Stomach (tissue), 9 donors: Measurements from ENCODE around the gene AGBL4. TPM values are rescaled to one million over a fixed set of nuclear protein-coding genes. Genes with fewer than 3 reads are reported as not detected.
A peak's percentile ranks its signal among the peaks of the same experiment; 100 is the strongest.

Experiments
- DNase-seq, 2 donors: peaks; one replicate each; pipeline versions ENCODE4 v3.0.0 to v3.0.0-alpha.2; 2013 to 2019
- H3K27ac ChIP-seq, 5 donors: fragments of 200-600 bp in 4 of 5; sonication (generic) in 4 of 5; one replicate each; pipeline ENCODE4 v1.5.1; 2013 to 2019; ENCODE audit warnings: mild to moderate bottlenecking in 1 of 5, moderate library complexity in 1 of 5
- H3K27me3 ChIP-seq, 3 donors: fragments of 200-600 bp; sonication (generic); one replicate each; pipeline ENCODE4 v1.5.1; 2017 to 2019; ENCODE audit warnings: mixed run types in 1 of 3
- H3K36me3 ChIP-seq, 4 donors: fragments of 200-600 bp; sonication (generic); 1 replicate in 3 of 4; 2 replicates in 1 of 4; pipeline ENCODE4 v1.5.1; 2016 to 2019
- H3K4me1 ChIP-seq, 4 donors: fragments of 200-600 bp; sonication (generic); one replicate each; pipeline ENCODE4 v1.5.1; 2016 to 2019
- H3K4me3 ChIP-seq, 4 donors: fragments of 200-600 bp; sonication (generic) in 3 of 4; one replicate each; pipeline ENCODE4 v1.5.1; 2016 to 2019; ENCODE audit warnings: mild to moderate bottlenecking in 1 of 4
- H3K9me3 ChIP-seq, 4 donors: fragments of 200-600 bp; sonication (generic); one replicate each; pipeline ENCODE4 v1.5.1; 2016 to 2019
- EP300 ChIP-seq: sonication (generic); formaldehyde crosslinking; IDR thresholded peaks from one replicate; pipeline ENCODE4 v1.6.1; 2017; ENCODE audit warnings: antibody characterized with exemption
- POLR2A ChIP-seq, 4 donors: fragments of 450-650 bp; IDR thresholded peaks; one replicate each; pipeline ENCODE4 v1.6.1; 2016; ENCODE audit warnings: antibody characterized with exemption in 4 of 4, control low read depth in 2 of 4, mild to moderate bottlenecking in 1 of 4, moderate library complexity in 1 of 4
- POLR2AphosphoS5 ChIP-seq, 3 donors: sonication (generic); formaldehyde crosslinking; IDR thresholded peaks; one replicate each; pipeline ENCODE4 v1.6.1; 2016; ENCODE audit warnings: antibody characterized with exemption in 3 of 3
- WGBS, 5 donors: extraction: QIAGEN DNeasy Blood & Tissue Kit in 3 of 5; methylation state at CpG; one replicate each; pipeline versions ENCODE4 v1.1.5 to v1.1.7; 2013 to 2018; 5-methylcytosine and 5-hydroxymethylcytosine counted together
- intact Hi-C: fragments of 100-400 bp; cut with DNase I; formaldehyde crosslinking; loops from one replicate; pipeline ENCODE4 v1.15.1; 2023; ENCODE audit warnings: low total_unique reads
- polyA plus RNA-seq, 3 donors: library from polyadenylated mRNA; stranded (reverse); fragments of 200-250 nt; gene quantifications; one replicate each; pipeline ENCODE4 v1.2.3, GENCODE V29; 2013
- total RNA-seq, 5 donors: library from RNA; depleted of rRNA; stranded (reverse); fragments of >200 nt; gene quantifications; one replicate each; pipeline versions ENCODE4 v1.1.0 to v1.2.3, GENCODE V29; 2014 to 2016
- TF ChIP-seq, protein P1 (sequence below), 7 experiments: fragments of 450-650 bp in 4 of 7; fragments of 200-600 bp in 3 of 7; sonication (generic) in 3 of 7; IDR thresholded peaks; one replicate each; pipeline ENCODE4 v1.5.1; 2016 to 2019; ENCODE audit warnings: antibody characterized with exemption in 7 of 7, control low read depth in 2 of 7, mild to moderate bottlenecking in 1 of 7
- donor health status: healthy with polysubstance abuse.
- donor health status: Bipolar disorder and iron deficiency.
- donor health status: healthy.

The AGBL4 gene
- total and polyA plus RNA-seq, 8 donors = 0.92 TPM; not detected in 7

DNA sequence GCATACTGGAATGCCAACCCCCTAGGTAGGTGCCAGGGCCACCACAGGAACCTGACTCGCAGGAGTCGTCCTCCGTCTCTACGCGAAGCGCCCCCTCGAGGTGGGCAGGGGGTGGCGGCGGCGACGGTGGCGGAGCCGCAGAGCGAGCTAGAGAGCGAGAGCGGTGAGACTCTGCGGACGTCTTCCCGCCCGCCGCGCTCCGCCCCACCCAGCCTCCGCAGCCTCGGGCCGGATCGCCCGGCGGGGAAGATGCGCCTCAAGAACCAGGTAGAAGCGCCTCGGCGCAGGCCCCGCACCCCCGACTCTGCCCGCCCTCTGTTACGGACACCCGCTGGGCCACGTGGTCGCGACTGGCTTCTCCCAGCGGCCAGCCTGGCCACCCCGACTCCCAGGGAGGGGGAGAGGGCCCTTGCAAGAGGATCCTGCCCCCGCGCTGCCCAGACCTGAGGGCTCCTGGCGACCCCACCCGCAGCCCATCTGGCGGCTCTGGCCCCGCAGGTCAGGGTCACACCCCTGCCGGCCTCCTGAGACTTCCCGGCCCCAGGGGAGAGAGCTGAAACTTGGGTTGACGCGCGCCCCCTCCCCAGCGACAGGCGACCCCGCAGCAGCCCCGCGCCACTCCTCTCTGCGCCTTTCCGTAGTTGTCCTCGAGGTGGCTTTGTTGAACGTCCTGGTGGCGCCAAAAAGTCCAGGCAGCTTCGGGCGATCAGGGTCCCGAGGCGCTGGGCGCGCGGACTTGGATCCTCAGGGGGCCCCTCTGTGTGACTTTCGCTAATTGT lies 24.4 kb upstream of the AGBL4 start:
- H3K27ac ChIP-seq = no peak overlapping the region
- 4 to 11% (median 9%) methylated on average over 21 to 72 of the region's 72 CpGs for WGBS, 5 donors
- DNase-seq = peak in 1 of 2 donors; percentile 57
- peak overlapping the region in 3 of 4 donors; percentile 20 to 38 (median 21) for H3K4me3 ChIP-seq
- no peaks in the 10 kb centered on the region for H3K9me3 ChIP-seq
- peaks cover 7 to 55% (median 19%) of the 10 kb centered on the region in 3 donors for H3K27me3 ChIP-seq
- TF ChIP-seq, protein P1, sequence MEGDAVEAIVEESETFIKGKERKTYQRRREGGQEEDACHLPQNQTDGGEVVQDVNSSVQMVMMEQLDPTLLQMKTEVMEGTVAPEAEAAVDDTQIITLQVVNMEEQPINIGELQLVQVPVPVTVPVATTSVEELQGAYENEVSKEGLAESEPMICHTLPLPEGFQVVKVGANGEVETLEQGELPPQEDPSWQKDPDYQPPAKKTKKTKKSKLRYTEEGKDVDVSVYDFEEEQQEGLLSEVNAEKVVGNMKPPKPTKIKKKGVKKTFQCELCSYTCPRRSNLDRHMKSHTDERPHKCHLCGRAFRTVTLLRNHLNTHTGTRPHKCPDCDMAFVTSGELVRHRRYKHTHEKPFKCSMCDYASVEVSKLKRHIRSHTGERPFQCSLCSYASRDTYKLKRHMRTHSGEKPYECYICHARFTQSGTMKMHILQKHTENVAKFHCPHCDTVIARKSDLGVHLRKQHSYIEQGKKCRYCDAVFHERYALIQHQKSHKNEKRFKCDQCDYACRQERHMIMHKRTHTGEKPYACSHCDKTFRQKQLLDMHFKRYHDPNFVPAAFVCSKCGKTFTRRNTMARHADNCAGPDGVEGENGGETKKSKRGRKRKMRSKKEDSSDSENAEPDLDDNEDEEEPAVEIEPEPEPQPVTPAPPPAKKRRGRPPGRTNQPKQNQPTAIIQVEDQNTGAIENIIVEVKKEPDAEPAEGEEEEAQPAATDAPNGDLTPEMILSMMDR (IDR thresholded peaks at IDR 0.05) = no peak
- no peak for TF ChIP-seq EP300
- TF ChIP-seq POLR2A (IDR thresholded peaks at IDR 0.05) = no peak
- no peak for TF ChIP-seq POLR2AphosphoS5 (IDR thresholded peaks at IDR 0.05)
- no peaks in the 10 kb centered on the region for H3K36me3 ChIP-seq
- intact Hi-C loops = no loop called here
- H3K4me1 ChIP-seq = peaks cover 0 to 12% (median 6%) of the 10 kb centered on the region in 4 donors

DNA sequence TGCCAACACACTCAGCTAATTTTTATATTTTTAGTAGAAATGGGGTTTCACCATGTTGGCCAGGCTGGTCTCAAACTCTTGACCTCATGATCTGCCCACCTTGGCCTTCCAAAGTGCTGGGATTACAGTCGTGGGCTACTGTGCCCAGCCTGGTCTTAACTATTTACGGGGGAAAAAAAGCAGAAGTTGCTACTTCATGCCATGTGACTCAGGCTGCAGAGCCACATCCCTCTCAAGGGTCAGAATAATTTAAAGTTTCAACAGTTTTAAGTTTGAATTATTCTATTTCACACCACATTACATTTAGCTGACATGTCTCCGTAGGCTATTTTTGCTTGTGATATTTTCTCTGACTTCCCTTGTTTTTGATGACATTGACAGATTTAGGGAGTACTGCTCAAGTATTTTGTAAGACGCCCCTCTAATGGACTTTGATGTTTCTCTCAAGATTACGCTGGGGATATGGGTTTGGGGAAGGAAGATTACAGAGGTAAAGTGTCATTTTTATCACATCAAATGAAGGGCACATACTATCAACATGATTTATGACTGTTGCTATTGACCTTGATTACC lies 14.6 kb upstream of the AGBL4 start:
- H3K27ac ChIP-seq = no peak overlapping the region
- H3K36me3 ChIP-seq = no peaks in the 10 kb centered on the region
- no peak overlapping the region for H3K4me3 ChIP-seq
- H3K27me3 ChIP-seq = peaks cover 0 to 24% (median 3%) of the 10 kb centered on the region in 3 donors
- TF ChIP-seq EP300 = no peak
- DNase-seq = no peak
- H3K4me1 ChIP-seq = no peaks in the 10 kb centered on the region
- intact Hi-C loops = no loop called here
- WGBS, 5 donors = 42 to 49% (median 46%) methylated on average over 5 of the region's 5 CpGs
- H3K9me3 ChIP-seq = no peaks in the 10 kb centered on the region

DNA sequence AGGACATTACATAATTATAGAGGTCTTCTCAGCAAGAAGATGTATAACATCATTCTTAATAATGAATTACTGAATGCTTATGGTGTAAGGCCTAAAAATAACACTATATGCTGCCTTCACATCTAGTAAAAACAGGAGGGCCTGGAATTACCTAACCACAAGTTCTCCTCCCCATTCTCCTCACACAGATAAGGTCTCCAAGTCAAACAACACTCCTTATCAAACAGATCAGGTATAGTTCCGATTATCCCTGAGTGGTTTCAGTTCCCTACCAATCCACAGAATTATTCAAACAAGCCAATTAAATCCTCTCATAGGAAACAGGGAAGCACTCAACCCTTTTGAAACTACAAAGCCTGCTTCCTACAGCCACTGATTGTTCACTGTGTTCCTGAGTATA lies 4.0 kb upstream of the AGBL4 start:
- H3K4me3 ChIP-seq = no peak overlapping the region
- intact Hi-C loops = no loop called here
- no peak overlapping the region for H3K27ac ChIP-seq
- DNase-seq = no peak
- no peaks in the 10 kb centered on the region for H3K36me3 ChIP-seq
- peaks cover 0 to 15% (median 11%) of the 10 kb centered on the region in 4 donors for H3K4me1 ChIP-seq
- 17 to 48% (median 35%) methylated on average over 1 of the region's 1 CpG for WGBS, 5 donors
- TF ChIP-seq POLR2A (IDR thresholded peaks at IDR 0.05) (no peak), POLR2AphosphoS5 (IDR thresholded peaks at IDR 0.05) (no peak), EP300 (no peak)
- TF ChIP-seq, protein P1 (IDR thresholded peaks at IDR 0.05) = no peak
- peaks cover 0 to 14% (median 0%) of the 10 kb centered on the region in 3 donors for H3K27me3 ChIP-seq
- no peaks in the 10 kb centered on the region for H3K9me3 ChIP-seq

DNA sequence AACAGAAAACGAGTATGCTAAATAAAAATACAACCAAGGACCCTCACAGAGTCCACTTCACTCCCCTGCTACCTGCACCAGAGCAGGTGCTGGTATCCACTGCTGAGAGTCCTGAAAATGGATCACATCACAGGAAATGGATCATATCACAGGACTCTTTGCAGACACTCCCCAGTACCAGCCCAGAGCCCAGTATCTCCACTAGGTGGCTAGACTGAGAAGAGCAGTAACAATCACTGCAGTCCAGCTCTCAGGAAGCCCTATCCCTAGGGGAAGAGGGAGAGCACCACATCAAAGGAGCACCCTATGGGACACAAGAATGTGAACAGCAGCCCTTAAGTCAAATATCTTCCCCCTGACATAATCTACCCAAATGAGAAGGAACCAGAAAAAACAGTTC lies 28.0 kb downstream of the AGBL4 start:
- Histone ChIP-seq H3K36me3 (no peaks in the 10 kb centered on the region), H3K4me1 (no peaks in the 10 kb centered on the region), H3K4me3 (no peak overlapping the region), H3K27me3 (no peaks in the 10 kb centered on the region), H3K27ac (no peak overlapping the region), H3K9me3 (peaks cover 2 to 28% (median 14%) of the 10 kb centered on the region in 4 donors)
- TF ChIP-seq POLR2A (IDR thresholded peaks at IDR 0.05) (no peak), POLR2AphosphoS5 (IDR thresholded peaks at IDR 0.05) (no peak), EP300 (no peak)
- TF ChIP-seq, protein P1 (IDR thresholded peaks at IDR 0.05) = no peak
- intact Hi-C loops = no loop called here
- WGBS, 5 donors = 10 to 36% (median 14%) methylated on average over 1 of the region's 1 CpG
- no peak for DNase-seq

DNA sequence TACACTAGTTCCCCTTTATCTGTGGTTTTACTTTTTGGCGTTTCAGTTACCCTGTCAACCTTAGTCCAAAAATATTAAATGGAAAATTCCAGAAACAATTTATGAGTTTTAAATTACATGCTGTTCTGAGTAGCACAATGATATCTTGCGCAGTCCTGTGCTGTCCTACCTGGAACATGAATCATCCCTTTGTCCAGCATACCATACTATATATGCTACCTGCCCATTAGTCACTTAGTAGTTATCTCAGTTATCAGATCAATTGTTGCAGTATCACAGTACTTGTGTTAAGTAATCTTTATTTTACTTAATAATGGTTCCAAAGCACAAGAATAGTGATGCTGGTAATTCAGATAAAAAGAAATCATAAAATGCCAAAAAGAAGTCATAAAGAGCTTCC lies 52.7 kb downstream of the AGBL4 start:
- intact Hi-C loops = no loop called here
- Histone ChIP-seq H3K4me3 (no peak overlapping the region), H3K27me3 (no peaks in the 10 kb centered on the region), H3K36me3 (no peaks in the 10 kb centered on the region), H3K9me3 (no peaks in the 10 kb centered on the region), H3K27ac (no peak overlapping the region), H3K4me1 (no peaks in the 10 kb centered on the region)
- WGBS, 5 donors = 68 to 81% (median 77%) methylated on average over 2 of the region's 2 CpGs
- TF ChIP-seq EP300 (no peak), POLR2AphosphoS5 (IDR thresholded peaks at IDR 0.05) (no peak), POLR2A (IDR thresholded peaks at IDR 0.05) (no peak)
- TF ChIP-seq, protein P1 (IDR thresholded peaks at IDR 0.05) = no peak
- no peak for DNase-seq
